Ramos (cell line): ENCODE results near the gene WDR90.

Experiments
- in situ Hi-C: fragments of 300-500 bp; cut with MboI; formaldehyde crosslinking; loops from one replicate; pipeline ENCODE4 v1.14.3; 2022; ENCODE audit warnings: low sequenced_read_pairs; ENCODE audit not compliant: unreplicated experiment

The WDR90 gene

DNA sequence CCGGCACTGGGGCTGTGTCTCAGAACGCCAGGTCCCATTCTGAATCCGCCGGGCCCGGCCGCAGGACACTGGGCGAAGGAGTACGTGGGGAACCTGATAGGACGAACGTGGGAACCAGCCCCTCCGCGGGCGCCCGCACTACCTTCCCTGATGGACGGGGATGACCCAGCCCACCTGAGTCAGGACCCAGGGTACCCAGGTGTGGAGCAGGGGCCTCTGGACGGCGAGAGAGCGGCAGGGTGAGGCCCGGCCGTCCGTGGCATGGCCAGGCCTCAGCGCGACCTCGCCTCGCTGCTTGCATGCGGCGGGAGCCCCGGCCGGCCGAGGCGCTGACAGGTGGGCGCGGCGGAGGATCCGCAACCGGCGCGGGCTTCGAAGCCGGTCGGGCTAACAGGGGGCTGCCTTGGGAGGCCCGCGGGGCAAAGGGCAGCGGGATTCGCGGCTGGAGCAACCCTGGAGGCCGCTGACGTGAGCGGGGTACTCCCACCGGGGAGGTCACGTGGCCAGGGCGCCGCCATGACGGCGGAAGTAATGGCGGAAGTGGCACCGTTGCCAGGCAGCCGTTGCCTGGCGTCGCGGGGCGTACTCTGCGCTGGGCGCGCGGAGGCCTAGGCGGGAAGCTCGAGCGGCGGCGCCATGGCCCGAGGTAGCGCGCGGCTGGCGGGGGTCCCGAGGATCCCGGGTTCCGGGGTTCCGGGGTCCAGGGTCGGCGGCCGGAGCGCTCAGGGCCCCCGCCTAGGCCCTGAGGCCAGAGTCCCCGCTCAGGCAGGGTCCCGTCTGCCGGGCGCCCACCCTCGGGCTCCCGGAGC, at the start of gene WDR90:
Gene WDR90 (plus strand): TSS at position 585 of the 809 bp plus-strand sequence. CDS start 52 bp downstream, at position 637.
- in situ Hi-C loops, result no loop called here

- in situ Hi-C loops, result no loop called here
These were observed 48.4 kb upstream of the WDR90 start for GRCh38 chr16:600781-601180.

DNA sequence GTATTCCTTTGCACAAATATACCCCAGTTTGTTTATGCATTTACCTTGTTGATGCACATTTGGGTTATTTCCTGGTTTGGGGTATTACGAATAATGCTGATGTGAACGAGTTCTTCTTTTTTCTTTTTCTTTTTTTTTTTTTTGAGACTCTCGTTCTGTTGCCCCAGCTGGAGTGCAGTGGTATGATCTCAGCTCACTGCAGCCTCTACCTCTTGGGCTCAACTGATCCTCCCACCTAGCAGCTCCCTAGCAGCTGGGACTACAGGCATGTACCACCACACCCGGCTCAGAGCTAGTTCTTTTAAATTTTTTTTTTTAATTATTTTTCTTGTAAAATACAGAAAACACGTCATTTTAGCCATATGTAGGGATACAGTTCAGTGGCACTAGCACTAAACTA, 45.2 kb upstream of the WDR90 start:
- in situ Hi-C loops, result no loop called here

DNA sequence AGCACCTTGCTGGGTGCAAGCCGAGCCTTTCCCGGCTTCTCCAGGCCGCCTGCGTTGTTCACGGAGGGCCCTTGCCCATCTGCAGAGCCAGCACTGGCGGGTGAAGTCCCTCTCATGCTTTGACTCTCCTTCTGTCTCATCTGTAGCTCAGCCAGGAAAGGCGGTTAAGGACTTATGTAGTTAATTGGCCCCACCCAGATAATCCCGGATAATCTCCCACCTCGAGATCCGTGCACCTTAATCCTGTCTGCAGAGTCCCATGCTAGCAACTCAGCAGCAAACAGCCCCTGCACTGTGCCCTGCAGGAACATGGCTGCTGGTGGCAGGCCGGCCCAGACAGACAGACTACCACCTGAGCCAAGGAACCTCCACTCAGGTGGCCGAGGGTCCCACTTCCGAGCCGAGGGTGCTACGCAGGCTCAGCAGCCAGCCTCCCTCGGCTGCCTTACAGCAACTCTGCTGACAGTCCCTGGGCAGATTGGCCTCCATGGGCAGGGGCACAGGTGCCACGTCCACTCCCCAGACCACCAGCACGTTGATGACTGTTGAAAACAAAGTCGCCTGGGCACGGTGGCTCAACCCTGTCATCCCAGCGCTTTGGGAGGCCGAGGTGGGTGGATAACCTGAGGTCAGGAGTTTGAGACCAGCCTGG, 42.4 kb upstream of the WDR90 start:
- in situ Hi-C loops, result no loop called here

DNA sequence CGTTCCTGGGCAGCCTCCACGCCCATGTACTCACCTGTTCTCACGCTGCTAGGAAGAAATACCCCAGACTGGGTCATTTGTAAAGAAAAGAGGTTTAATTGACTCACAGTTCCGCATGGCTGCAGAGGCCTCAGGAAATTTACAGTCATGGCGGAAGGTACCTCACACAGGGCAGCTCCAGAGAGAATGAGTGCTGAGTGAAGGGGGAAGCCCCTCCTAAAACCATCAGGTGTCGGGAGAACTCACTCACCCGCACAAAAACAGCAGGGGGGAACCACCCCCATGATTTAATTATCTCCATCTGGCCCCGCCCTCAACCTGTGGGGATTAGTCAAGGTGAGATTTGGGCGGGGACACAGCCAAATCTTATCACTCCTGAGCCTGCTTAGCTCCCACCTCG, 41.1 kb upstream of the WDR90 start:
- in situ Hi-C loops, result no loop called here

- in situ Hi-C loops, result no loop called here
These were observed 39.8 kb upstream of the WDR90 start for GRCh38 chr16:609316-609715.

- in situ Hi-C loops, result no loop called here
These were observed 39.2 kb upstream of the WDR90 start for GRCh38 chr16:609984-610383.

GRCh38 chr16:610513-611381, 38.4 kb upstream of the WDR90 start:
- in situ Hi-C loops, result no loop called here

GRCh38 chr16:615122-615521, 34.0 kb upstream of the WDR90 start:
- in situ Hi-C loops, result no loop called here

- in situ Hi-C loops, result no loop called here
These were observed 32.2 kb upstream of the WDR90 start for GRCh38 chr16:616733-617586.

GRCh38 chr16:617855-618254, 31.3 kb upstream of the WDR90 start:
- in situ Hi-C loops, result no loop called here

DNA sequence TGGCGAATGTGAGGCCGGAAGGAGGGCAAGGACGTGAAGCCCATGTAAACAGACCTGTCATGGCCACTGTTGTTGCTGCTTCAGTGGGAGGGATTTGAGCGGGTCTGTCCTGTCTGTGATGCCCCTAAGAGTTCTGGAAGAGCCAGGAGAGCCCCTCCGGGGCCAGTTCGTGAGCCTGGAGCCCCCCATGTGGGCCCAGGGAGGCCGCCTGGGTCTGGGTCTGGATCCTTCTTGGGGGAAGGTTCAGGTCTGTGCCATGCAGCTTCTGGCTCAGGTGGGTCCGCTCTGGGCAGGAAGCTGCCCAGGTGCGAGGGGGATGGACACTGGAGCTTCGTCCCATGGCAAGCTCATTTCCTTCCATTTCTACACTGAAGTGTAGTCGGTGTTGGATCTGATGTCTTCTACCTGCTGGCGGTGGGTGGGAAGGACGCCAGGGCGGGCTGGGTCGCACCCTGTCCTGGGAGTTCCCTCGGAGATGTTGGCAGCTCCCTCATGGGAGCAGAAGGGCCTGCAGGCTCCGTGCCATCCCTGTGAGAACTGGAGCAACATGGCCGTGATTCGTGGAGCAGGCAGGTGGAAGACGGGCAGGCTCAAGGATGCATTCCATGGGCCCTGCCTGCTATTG, 29.6 kb upstream of the WDR90 start:
- in situ Hi-C loops, result no loop called here

DNA sequence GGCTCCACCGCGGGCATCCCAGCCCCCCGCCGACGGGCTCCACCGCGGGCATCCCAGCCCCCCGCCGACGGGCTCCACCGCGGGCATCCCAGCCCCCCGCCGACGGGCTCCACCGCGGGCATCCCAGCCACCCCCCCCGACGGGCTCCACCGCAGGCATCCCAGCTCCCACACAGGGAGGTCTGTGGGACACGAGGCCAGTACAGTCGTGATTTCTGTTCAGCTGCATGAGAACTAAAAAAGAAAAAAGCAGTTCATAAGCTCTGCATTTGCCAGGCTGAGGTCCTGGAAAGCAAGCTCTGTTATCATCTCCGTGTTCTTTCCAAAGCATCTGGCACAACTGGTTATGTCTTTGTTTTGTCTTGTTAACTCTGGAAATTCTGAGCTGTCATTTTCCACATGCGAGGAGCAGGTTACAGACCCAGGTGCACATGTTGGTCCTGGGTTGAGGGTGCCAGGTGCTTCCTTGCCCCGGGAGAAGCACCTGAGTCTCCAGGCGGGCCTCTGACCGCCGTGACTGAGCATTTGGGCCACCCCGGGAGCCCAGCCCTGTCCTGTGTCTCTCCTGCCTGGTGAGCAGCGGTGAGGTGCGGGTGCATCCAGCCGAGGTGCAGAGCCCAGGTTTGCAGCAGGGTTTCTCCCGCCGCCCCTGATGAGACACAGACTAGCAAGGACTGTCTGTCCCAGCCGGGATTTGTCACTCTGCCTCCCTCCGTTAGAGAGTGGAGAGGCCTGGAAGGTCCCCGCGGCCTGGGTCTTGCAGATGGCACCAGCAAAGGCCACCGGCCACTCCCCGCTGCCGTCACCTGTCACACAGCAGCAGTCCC, 28.3 kb upstream of the WDR90 start:
- in situ Hi-C loops, result no loop called here

GRCh38 chr16:621526-622105, 27.5 kb upstream of the WDR90 start:
- in situ Hi-C loops, result no loop called here

DNA sequence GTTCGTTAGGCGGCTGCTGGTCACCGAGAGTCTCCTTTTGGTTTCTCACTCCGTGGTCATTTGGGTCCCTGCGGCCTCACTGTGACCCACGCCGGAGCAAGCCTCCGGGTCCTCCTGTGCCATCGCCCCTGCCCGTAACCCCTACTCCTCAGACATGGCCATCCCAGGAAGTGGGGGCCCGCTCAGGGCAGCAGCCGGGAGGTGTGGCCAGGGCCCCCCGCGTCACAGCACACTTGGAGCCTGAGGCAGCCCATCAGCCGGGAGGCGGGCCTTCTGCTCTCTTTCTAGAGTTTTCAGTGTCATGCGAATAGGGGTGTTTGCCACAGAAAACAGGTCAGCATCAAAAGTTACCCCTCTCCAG, 26.3 kb upstream of the WDR90 start:
- in situ Hi-C loops, result no loop called here

GRCh38 chr16:624526-625070, 24.6 kb upstream of the WDR90 start:
- in situ Hi-C loops, result no loop called here

GRCh38 chr16:625117-625976, 23.8 kb upstream of the WDR90 start:
- in situ Hi-C loops, result no loop called here
